ENCODE results near the gene CLCA2. TPM values are rescaled to one million over a fixed set of nuclear protein-coding genes. Genes with fewer than 3 reads are reported as not detected.

The CLCA2 gene
- total RNA-seq, 1 experiment from 2014 or later: 0.07 TPM

- ChIA-PET POLR2A (no interaction called here), CTCF (no interaction called here)
- Histone ChIP-seq H3K27me3 (replicated peaks; ENCODE audit: control insufficient read depth, insufficient read depth, low read length) (no peaks in the 10 kb centered on the region), H3K9me3 (no peaks in the 10 kb centered on the region), H3K4me3 (ENCODE audit: low read depth, low read length) (no peak overlapping the region), H3K4me1 (no peaks in the 10 kb centered on the region), H3K36me3 (ENCODE audit: control insufficient read depth, insufficient read depth, low read length) (no peaks in the 10 kb centered on the region)
- Mint-ChIP-seq H3K9me3 (ENCODE audit: unreplicated experiment) (no peaks in the 10 kb centered on the region), H3K36me3 (ENCODE audit: insufficient read depth, unreplicated experiment) (no peaks in the 10 kb centered on the region), H3K27me3 (ENCODE audit: insufficient read depth, unreplicated experiment) (no peaks in the 10 kb centered on the region), H3K4me3 (ENCODE audit: unreplicated experiment) (no peak overlapping the region), H3K27ac (ENCODE audit: unreplicated experiment) (no peak overlapping the region), H3K4me1 (ENCODE audit: low read depth, unreplicated experiment) (no peaks in the 10 kb centered on the region)
- intact Hi-C loops (cut with micrococcal nuclease; ENCODE audit: unreplicated experiment): no loop called here
- no peak for TF ChIP-seq CTCF (IDR thresholded peaks at IDR 0.05; ENCODE audit: insufficient read depth in 1 of 2, low read depth in 1 of 2, low read length in 1 of 2, severe bottlenecking in 1 of 2, unreplicated experiment in 1 of 2)
- DNase-seq: no peak
- BruUV-seq (replicated peaks): no TSS peak
Observed at GRCh38 chr1:86491171-86491950, 67.4 kb downstream of the CLCA2 start.

- intact Hi-C loops (cut with micrococcal nuclease; ENCODE audit: unreplicated experiment): no loop called here
- no peaks in the 10 kb centered on the region for H3K4me1 Mint-ChIP-seq (ENCODE audit: low read depth, unreplicated experiment)
- Histone ChIP-seq H3K4me1 (peaks cover 4% of the 10 kb centered on the region; the same call in 1 of the 2 replicates), H3K9me3 (no peaks in the 10 kb centered on the region), H3K4me3 (ENCODE audit: low read depth, low read length) (no peak overlapping the region), H3K27me3 (replicated peaks; ENCODE audit: control insufficient read depth, insufficient read depth, low read length) (no peaks in the 10 kb centered on the region), H3K36me3 (ENCODE audit: control insufficient read depth, insufficient read depth, low read length) (no peaks in the 10 kb centered on the region)
- no TSS peak for BruUV-seq (replicated peaks)
- no peak overlapping the region for H3K4me3 Mint-ChIP-seq (ENCODE audit: unreplicated experiment)
- POLR2A ChIA-PET: no interaction called here
- H3K36me3 Mint-ChIP-seq (ENCODE audit: insufficient read depth, unreplicated experiment): no peaks in the 10 kb centered on the region
- no peaks in the 10 kb centered on the region for H3K27me3 Mint-ChIP-seq (ENCODE audit: insufficient read depth, unreplicated experiment)
- DNase-seq: no peak
- CTCF ChIA-PET: no interaction called here
- H3K27ac Mint-ChIP-seq (ENCODE audit: unreplicated experiment): no peak overlapping the region
- no peaks in the 10 kb centered on the region for H3K9me3 Mint-ChIP-seq (ENCODE audit: unreplicated experiment)
- TF ChIP-seq CTCF (IDR thresholded peaks at IDR 0.05; ENCODE audit: insufficient read depth in 1 of 2, low read depth in 1 of 2, low read length in 1 of 2, severe bottlenecking in 1 of 2, unreplicated experiment in 1 of 2): no peak
Observed at GRCh38 chr1:86498281-86498680, 74.3 kb downstream of the CLCA2 start.

- no peaks in the 10 kb centered on the region for H3K9me3 ChIP-seq
- H3K36me3 ChIP-seq (ENCODE audit: control insufficient read depth, insufficient read depth, low read length): no peaks in the 10 kb centered on the region
- H3K27me3 Mint-ChIP-seq (ENCODE audit: insufficient read depth, unreplicated experiment): no peaks in the 10 kb centered on the region
- DNase-seq: no peak
- no peaks in the 10 kb centered on the region for H3K36me3 Mint-ChIP-seq (ENCODE audit: insufficient read depth, unreplicated experiment)
- no peak overlapping the region for H3K4me3 Mint-ChIP-seq (ENCODE audit: unreplicated experiment)
- no peak overlapping the region for H3K27ac Mint-ChIP-seq (ENCODE audit: unreplicated experiment)
- no TSS peak for BruUV-seq (replicated peaks)
- CTCF ChIA-PET: no interaction called here
- H3K9me3 Mint-ChIP-seq (ENCODE audit: unreplicated experiment): no peaks in the 10 kb centered on the region
- intact Hi-C loops (cut with micrococcal nuclease; ENCODE audit: unreplicated experiment): loop anchor here (5.0 kb wide), 3 partner anchors 82 to 467 kb away; no protein-coding TSS in a partner anchor
- no peak overlapping the region for H3K4me3 ChIP-seq (ENCODE audit: low read depth, low read length)
- H3K4me1 ChIP-seq: peaks cover 10% of the 10 kb centered on the region; the same call in 1 of the 2 replicates
- POLR2A ChIA-PET: no interaction called here
- TF ChIP-seq CTCF (IDR thresholded peaks at IDR 0.05; ENCODE audit: insufficient read depth in 1 of 2, low read depth in 1 of 2, low read length in 1 of 2, severe bottlenecking in 1 of 2, unreplicated experiment in 1 of 2): peak; percentile 74
- no peaks in the 10 kb centered on the region for H3K27me3 ChIP-seq (replicated peaks; ENCODE audit: control insufficient read depth, insufficient read depth, low read length)
- no peaks in the 10 kb centered on the region for H3K4me1 Mint-ChIP-seq (ENCODE audit: low read depth, unreplicated experiment)
Observed at GRCh38 chr1:86499987-86500593, 76.1 kb downstream of the CLCA2 start.
